RWPE1 (cell line): ENCODE data around the gene CATSPERD.
"Not testable (repeated sequence)": the region's sequence is repeated elsewhere in the genome, so short reads cannot be mapped to it uniquely, and the experiment has no call there.

ENCODE experiments used
- CTCF ChIA-PET: fragments of 350-600 bp; sonication (Branson Sonifier 250); formaldehyde crosslinking; extraction: SDS; loops from one replicate; lab custom pipeline; 2021; lab: Yijun Ruan, JAX
- POLR2A ChIA-PET: fragments of 400-600 bp; formaldehyde crosslinking; extraction: SDS; loops from one replicate; lab custom pipeline; 2020; ENCODE audit warnings: antibody characterized with exemption; ENCODE audit not compliant: low non-redundant PET; lab: Yijun Ruan, JAX
- DNase-seq: peaks from one replicate; pipeline ENCODE4 v3.0.0; 2012; ENCODE audit warnings: low spot score
- H3K27ac ChIP-seq: fragments of 450-650 bp; 2 replicates; pipeline ENCODE4 v1.5.1; 2017
- CTCF ChIP-seq: fragments of 450-650 bp; conservative IDR thresholded peaks from 2 replicates; pipeline ENCODE4 v1.5.1; 2017; ENCODE audit warnings: low read depth, mild to moderate bottlenecking

CATSPERD gene

DNA sequence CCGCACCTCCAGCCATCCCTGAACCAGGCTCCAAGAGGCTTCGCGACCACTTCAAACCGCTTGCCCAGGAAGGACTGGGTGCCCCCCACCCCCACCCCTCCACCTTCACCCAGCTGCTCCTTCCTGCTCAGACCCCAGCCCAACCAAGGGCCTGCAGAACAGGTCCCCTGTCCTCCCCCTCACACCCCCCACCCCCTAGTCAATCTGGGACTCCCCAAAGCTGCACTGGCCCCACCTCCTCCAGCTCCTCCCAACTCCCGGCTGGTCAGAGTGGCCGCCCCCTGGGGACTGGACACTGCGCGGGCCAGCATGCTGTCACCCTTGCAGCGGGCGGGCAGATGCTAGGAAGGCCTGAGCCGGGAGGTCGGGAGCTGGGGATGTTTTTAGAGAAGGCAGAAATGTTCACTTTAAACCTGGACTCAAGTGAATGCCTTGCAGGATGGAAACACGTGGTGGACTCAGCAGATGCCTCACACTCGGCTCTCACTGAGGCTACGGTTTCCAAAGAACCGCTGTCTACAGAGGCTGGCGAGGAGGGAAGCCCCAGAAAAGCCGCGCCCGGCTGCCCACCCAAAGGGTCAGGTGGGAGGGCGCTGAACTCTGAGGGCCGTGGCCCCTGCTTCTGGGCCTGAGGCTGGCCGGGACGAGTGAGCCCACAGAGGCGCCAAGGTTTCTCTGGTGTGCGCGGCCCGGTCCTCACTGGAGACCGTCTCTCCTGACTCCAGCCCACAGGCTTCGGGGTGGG, 22.4 kb upstream of the CATSPERD start:
- ChIA-PET POLR2A (no interaction called here), CTCF (interaction anchor here (0.6 kb wide), 1 partner anchor 12 kb away, joined by 3 read pairs; no protein-coding TSS in a partner anchor)
- peak overlapping the region; percentile 68 for H3K27ac ChIP-seq
- DNase-seq = no peak
- TF ChIP-seq CTCF = no peak

DNA sequence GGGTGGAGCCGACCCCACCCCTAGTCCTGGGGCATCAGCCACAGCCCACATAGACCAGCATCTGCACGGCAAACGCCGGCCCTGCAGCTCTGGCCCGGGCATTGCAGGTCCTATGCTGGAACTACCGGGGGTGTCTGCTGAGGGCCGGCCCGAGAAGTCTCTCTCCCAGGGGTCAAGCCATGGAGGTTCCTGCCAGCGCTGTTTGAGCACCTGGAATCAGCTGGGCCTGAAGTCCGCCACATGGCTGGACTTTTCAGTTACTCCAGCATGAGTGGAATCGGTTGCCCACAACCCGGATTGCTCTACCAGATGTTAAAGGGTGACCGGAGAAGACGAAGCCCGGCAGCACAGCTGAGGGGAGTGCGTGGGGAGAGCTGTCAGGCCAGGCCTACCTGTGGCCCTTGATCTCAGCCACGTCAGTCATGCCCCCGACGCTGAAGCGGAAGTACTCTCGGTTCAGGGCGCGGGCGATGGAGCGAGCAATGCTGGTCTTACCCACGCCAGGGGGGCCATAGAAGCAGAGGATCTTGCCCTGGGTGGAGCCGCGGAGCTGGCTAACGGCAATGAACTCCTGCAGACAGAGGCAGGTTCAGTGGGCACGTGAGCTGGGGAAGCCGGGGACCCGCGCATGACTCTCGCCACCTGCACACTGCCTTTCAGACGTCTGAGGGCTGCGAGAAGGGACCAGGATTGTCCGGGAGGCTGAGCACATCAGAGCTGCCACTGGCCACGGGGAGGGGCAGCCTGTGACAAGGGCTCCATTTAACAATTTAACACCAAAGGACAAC, 21.6 kb upstream of the CATSPERD start:
- ChIA-PET POLR2A (no interaction called here), CTCF (interaction anchor here (0.6 kb wide), 1 partner anchor 12 kb away, joined by 3 read pairs; no protein-coding TSS in a partner anchor)
- no peak for DNase-seq
- H3K27ac ChIP-seq = peak overlapping the region; percentile 68
- no peak for TF ChIP-seq CTCF

- ChIA-PET CTCF (interaction anchor here (0.6 kb wide), 1 partner anchor 955 kb away, joined by 7 read pairs; no protein-coding TSS in a partner anchor), POLR2A (no interaction called here)
- H3K27ac ChIP-seq = peak overlapping the region; percentile 68
- no peak for TF ChIP-seq CTCF
- DNase-seq = no peak
Observed at GRCh38 chr19:5700455-5701092, 19.9 kb upstream of the CATSPERD start.

DNA sequence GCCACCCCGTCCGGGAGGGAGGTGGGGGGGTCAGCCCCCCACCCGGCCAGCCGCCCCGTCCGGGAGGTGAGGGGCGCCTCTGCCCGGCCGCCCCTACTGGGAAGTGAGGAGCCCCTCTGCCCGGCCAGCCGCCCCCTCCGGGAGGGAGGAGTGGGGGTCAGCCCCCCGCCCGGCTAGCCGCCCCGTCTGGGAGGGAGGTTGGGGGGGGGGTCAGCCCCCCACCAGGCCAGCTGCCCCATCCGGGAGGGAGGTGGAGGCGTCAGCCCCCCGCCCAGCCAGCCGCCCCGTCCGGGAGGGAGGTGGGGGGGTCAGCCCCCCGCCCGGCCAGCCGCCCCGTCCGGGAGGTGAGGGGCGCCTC, 18.4 kb upstream of the CATSPERD start:
- POLR2A ChIA-PET = interaction anchor here (0.6 kb wide), 1 partner anchor 257 kb away, joined by 3 read pairs; no protein-coding TSS in a partner anchor
- H3K27ac ChIP-seq, DNase-seq, CTCF ChIA-PET: not testable (repeated sequence)

DNA sequence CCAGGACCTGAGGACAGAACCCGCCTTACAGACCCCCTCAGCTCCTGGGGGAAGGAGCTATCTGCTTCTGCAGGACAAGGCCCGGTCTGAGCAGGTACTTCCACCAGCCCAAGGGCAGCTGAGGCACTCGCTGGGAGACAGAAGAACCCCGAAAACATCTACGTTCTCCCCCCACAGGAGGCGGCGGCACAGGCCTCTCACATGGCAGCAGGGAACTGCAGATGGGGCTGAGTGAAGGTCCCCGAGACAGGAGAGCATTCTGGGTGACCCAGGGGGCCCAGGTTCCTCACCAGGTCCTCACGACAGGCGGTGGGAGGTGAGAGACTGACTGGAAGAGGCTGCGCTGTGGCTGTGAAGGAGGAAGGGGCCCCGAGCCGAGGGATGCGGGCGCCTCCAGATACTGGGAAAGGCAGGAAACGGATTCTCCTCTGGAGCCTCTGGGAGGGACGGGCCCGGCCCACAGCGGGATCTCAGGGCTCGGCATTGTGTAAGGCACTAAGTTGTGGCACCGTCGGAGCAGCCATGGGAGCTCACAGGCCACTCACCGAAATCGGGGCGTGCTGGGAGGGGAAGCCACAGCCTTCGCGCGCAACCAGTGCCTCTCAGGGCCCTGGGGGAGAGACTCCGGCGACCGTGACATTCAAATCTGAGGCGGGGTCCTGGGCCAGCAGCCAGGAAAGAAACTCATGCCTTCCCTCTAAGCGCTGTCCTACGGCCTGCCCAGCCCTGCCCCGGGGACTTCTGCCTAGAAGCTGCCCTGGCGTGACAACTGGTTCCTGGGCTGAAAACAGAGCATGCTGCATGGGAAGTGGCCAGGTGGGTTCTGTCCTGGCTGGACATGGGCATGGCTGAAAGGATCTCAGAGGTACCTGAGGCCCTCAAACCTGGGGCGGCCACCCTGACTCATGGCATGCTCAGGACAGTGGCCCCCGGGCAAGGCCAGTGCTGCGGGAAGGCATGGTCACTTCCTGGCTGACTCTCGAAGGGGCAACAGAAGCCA, 16.3 kb upstream of the CATSPERD start:
- POLR2A ChIA-PET = interaction anchor here (0.6 kb wide), 1 partner anchor 16 kb away, joined by 3 read pairs; the partner anchor contains the start of genes CATSPERD and LONP1
- peak overlapping the region; percentile 28 for H3K27ac ChIP-seq
- CTCF ChIA-PET = interaction anchor here (0.6 kb wide), 1 partner anchor 14 kb away, joined by 4 read pairs; no protein-coding TSS in a partner anchor
- TF ChIP-seq CTCF = no peak
- no peak for DNase-seq

- no peak overlapping the region for H3K27ac ChIP-seq
- ChIA-PET POLR2A (interaction anchor here (0.5 kb wide), 1 partner anchor 1409 kb away, joined by 3 read pairs; no protein-coding TSS in a partner anchor), CTCF (interaction anchor here (1.2 kb wide), 1 partner anchor 18 kb away, joined by 4 read pairs; no protein-coding TSS in a partner anchor)
- DNase-seq = no peak
- no peak for TF ChIP-seq CTCF
Observed at GRCh38 chr19:5705552-5705951, 14.9 kb upstream of the CATSPERD start.
